GM23248 (cell line): ENCODE data around the gene LDLRAD3. TPM values are rescaled to one million over a fixed set of nuclear protein-coding genes. Genes with fewer than 3 reads are reported as not detected.

Source experiments
- DNase-seq: peaks from one replicate; pipeline ENCODE4 v3.0.0-alpha.2; 2015
- H2AFZ ChIP-seq: fragments of 200-600 bp; sonication (generic); 2 replicates; pipeline ENCODE4 v1.6.1; 2016; ENCODE audit warnings: antibody characterized with exemption
- H3F3A ChIP-seq: fragments of 200-600 bp; sonication (generic); 2 replicates; pipeline ENCODE4 v1.6.1; 2016; ENCODE audit warnings: mild to moderate bottlenecking, antibody characterized with exemption, mixed run types; ENCODE audit not compliant: insufficient read depth
- H3K27ac ChIP-seq: fragments of 200-600 bp; sonication (generic); 2 replicates; pipeline ENCODE4 v1.5.1; 2016; ENCODE audit warnings: mild to moderate bottlenecking
- H3K27me3 ChIP-seq: fragments of 200-600 bp; sonication (generic); replicated peaks from 2 replicates; pipeline ENCODE4 v1.6.1; 2016; ENCODE audit warnings: mild to moderate bottlenecking; ENCODE audit not compliant: insufficient read depth
- H3K36me3 ChIP-seq: fragments of 200-600 bp; sonication (generic); 2 replicates; pipeline ENCODE4 v1.6.1; 2016; ENCODE audit warnings: low read depth, mild to moderate bottlenecking
- H3K4me1 ChIP-seq: fragments of 200-600 bp; sonication (generic); 2 replicates; pipeline ENCODE4 v1.6.1; 2016; ENCODE audit warnings: mild to moderate bottlenecking; ENCODE audit not compliant: insufficient read depth
- H3K4me2 ChIP-seq: fragments of 200-600 bp; sonication (generic); one replicate; pipeline ENCODE4 v1.6.1; 2016; ENCODE audit warnings: mild to moderate bottlenecking; ENCODE audit not compliant: unreplicated experiment
- H3K4me3 ChIP-seq: fragments of 200-600 bp; sonication (generic); 2 replicates; pipeline ENCODE4 v1.5.1; 2016; ENCODE audit warnings: mild to moderate bottlenecking
- H3K79me2 ChIP-seq: fragments of 200-600 bp; sonication (generic); 2 replicates; pipeline ENCODE4 v1.6.1; 2016; ENCODE audit warnings: mild to moderate bottlenecking; ENCODE audit not compliant: insufficient read depth
- H3K9ac ChIP-seq: fragments of 200-600 bp; sonication (generic); 2 replicates; pipeline ENCODE4 v1.6.1; 2016; ENCODE audit warnings: mild to moderate bottlenecking
- H3K9me2 ChIP-seq: fragments of 200-600 bp; sonication (generic); 2 replicates; pipeline ENCODE4 v1.6.1; 2016; ENCODE audit warnings: mixed run types, mild to moderate bottlenecking, moderate library complexity; ENCODE audit not compliant: insufficient read depth
- H3K9me3 ChIP-seq: fragments of 200-600 bp; sonication (generic); one replicate; pipeline ENCODE4 v1.6.1; 2017; ENCODE audit warnings: low read depth
- H4K20me1 ChIP-seq: fragments of 200-600 bp; sonication (generic); 2 replicates; pipeline ENCODE4 v1.6.0; 2016; ENCODE audit not compliant: insufficient read depth
- EZH2 ChIP-seq: fragments of 200-600 bp; sonication (generic); IDR thresholded peaks from 2 replicates; pipeline ENCODE4 v1.6.1; 2018; ENCODE audit warnings: antibody characterized with exemption, mild to moderate bottlenecking; ENCODE audit not compliant: insufficient read depth, poor library complexity, severe bottlenecking
- EZH2phosphoT487 ChIP-seq: fragments of 200-600 bp; sonication (generic); IDR thresholded peaks from 2 replicates; pipeline ENCODE4 v1.6.1; 2018; ENCODE audit warnings: antibody characterized with exemption, moderate library complexity, mild to moderate bottlenecking, low read depth; ENCODE audit not compliant: insufficient read depth
- WGBS, 2 experiments: methylation state at CpG; one replicate each; pipeline ENCODE4 v1.1.6; 2015 to 2017; ENCODE audit warnings: low lambda C conversion rate in 2 of 2, low coverage in 1 of 2; ENCODE audit errors: missing lambda C conversion rate in 2 of 2; 5-methylcytosine and 5-hydroxymethylcytosine counted together
- in situ Hi-C: fragments of 300-500 bp; cut with MboI; formaldehyde crosslinking; loops from 2 replicates; pipeline ENCODE4 v1.15.0; 2020
- polyA plus RNA-seq: library from polyadenylated mRNA; unstranded; fragments of >200 nt; fragmentation: Nextera tagmentation; extraction: Ambion mirVana; gene quantifications from 2 replicates; pipeline ENCODE4 v1.2.1, GENCODE V29; 2016
- total RNA-seq: library from RNA; depleted of rRNA; stranded (reverse); fragments of >200 nt; shearing (Covaris generic); gene quantifications from 2 replicates; pipeline ENCODE4 v1.2.3, GENCODE V29; 2014

The LDLRAD3 gene
- total and polyA plus RNA-seq, 2 experiments from 2014 or later, result 6.2 to 6.6 TPM

- no peaks in the 10 kb centered on the region for H3K9me3 ChIP-seq
- no peaks in the 10 kb centered on the region for H3K9me2 ChIP-seq
- H3K27me3 ChIP-seq, result no peaks in the 10 kb centered on the region
- TF ChIP-seq EZH2 (no peak), EZH2phosphoT487 (no peak)
- 75% methylated on average over 3 of the region's 3 CpGs for WGBS, 2 experiments
- in situ Hi-C loops, result no loop called here
- H4K20me1 ChIP-seq, result no peaks in the 10 kb centered on the region
- no peak for DNase-seq
- no peaks in the 10 kb centered on the region for H3K36me3 ChIP-seq
- no peaks in the 10 kb centered on the region for H3K79me2 ChIP-seq
- no peak overlapping the region for H3K27ac ChIP-seq
- H3K9ac ChIP-seq, result no peak overlapping the region
- no peak overlapping the region for H3K4me2 ChIP-seq
- no peak overlapping the region for H3K4me3 ChIP-seq
- no peaks in the 10 kb centered on the region for H3K4me1 ChIP-seq
- H3F3A ChIP-seq, result no peaks in the 10 kb centered on the region
- no peak overlapping the region for H2AFZ ChIP-seq
Measured at GRCh38 chr11:36214480-36214879, 270.6 kb downstream of the LDLRAD3 start.

GRCh38 chr11:36214976-36215692 is 271.3 kb downstream of the LDLRAD3 start:
- Histone ChIP-seq H3K79me2 (no peaks in the 10 kb centered on the region), H4K20me1 (no peaks in the 10 kb centered on the region), H3K4me1 (no peaks in the 10 kb centered on the region), H3K9ac (no peak overlapping the region), H3K27ac (no peak overlapping the region), H3K36me3 (no peaks in the 10 kb centered on the region), H3K9me3 (no peaks in the 10 kb centered on the region), H3K4me2 (no peak overlapping the region), H2AFZ (no peak overlapping the region), H3K27me3 (no peaks in the 10 kb centered on the region), H3K9me2 (no peaks in the 10 kb centered on the region), H3F3A (no peaks in the 10 kb centered on the region), H3K4me3 (no peak overlapping the region)
- WGBS, 2 experiments, result 88 to 92% methylated on average over 13 of the region's 13 CpGs
- in situ Hi-C loops, result no loop called here
- no peak for DNase-seq
- TF ChIP-seq EZH2 (no peak), EZH2phosphoT487 (no peak)

- H3K4me3 ChIP-seq, result no peak overlapping the region
Measured at GRCh38 chr11:36215693-36216060, 271.8 kb downstream of the LDLRAD3 start.

GRCh38 chr11:36216061-36216615 is 272.3 kb downstream of the LDLRAD3 start:
- no peak for DNase-seq
- WGBS, 2 experiments, result 92 to 100% methylated on average over 3 of the region's 3 CpGs

More at GRCh38 chr11:36215693-36216060, 271.8 kb downstream of the LDLRAD3 start:
- no peaks in the 10 kb centered on the region for H3K9me3 ChIP-seq
- in situ Hi-C loops, result no loop called here
- H3K9ac ChIP-seq, result no peak overlapping the region
- no peaks in the 10 kb centered on the region for H3F3A ChIP-seq
- no peak overlapping the region for H2AFZ ChIP-seq
- WGBS, 2 experiments, result 86 to 92% methylated on average over 7 of the region's 7 CpGs
- no peak overlapping the region for H3K4me2 ChIP-seq
- no peaks in the 10 kb centered on the region for H3K36me3 ChIP-seq
- H3K27ac ChIP-seq, result no peak overlapping the region
- no peaks in the 10 kb centered on the region for H4K20me1 ChIP-seq
- H3K27me3 ChIP-seq, result no peaks in the 10 kb centered on the region
- no peaks in the 10 kb centered on the region for H3K4me1 ChIP-seq
- H3K9me2 ChIP-seq, result no peaks in the 10 kb centered on the region
- TF ChIP-seq EZH2phosphoT487, result no peak
- TF ChIP-seq EZH2, result no peak
- H3K79me2 ChIP-seq, result no peaks in the 10 kb centered on the region
- no peak for DNase-seq

More at GRCh38 chr11:36216061-36216615, 272.3 kb downstream of the LDLRAD3 start:
- no peaks in the 10 kb centered on the region for H3K9me3 ChIP-seq
- TF ChIP-seq EZH2, result no peak
- TF ChIP-seq EZH2phosphoT487, result no peak
- H3K36me3 ChIP-seq, result no peaks in the 10 kb centered on the region
- no peak overlapping the region for H3K4me3 ChIP-seq
- no peaks in the 10 kb centered on the region for H4K20me1 ChIP-seq
- H3K79me2 ChIP-seq, result no peaks in the 10 kb centered on the region
- H3K9ac ChIP-seq, result no peak overlapping the region
- in situ Hi-C loops, result no loop called here
- no peak overlapping the region for H3K4me2 ChIP-seq
- no peaks in the 10 kb centered on the region for H3K9me2 ChIP-seq
- no peak overlapping the region for H2AFZ ChIP-seq
- H3K27ac ChIP-seq, result no peak overlapping the region
- H3K4me1 ChIP-seq, result no peaks in the 10 kb centered on the region
- no peaks in the 10 kb centered on the region for H3F3A ChIP-seq
- no peaks in the 10 kb centered on the region for H3K27me3 ChIP-seq
